ENCODE results near the gene RNF168.
"Not testable (repeated sequence)": the region's sequence is repeated elsewhere in the genome, so short reads cannot be mapped to it uniquely, and the experiment has no call there.

Gene RNF168

GRCh38 chr3:196503196-196504076 lies at the start of gene RNF168:
TSS of gene RNF168 (minus strand) at chr3:196503768. CDS start at chr3:196503173, 595 bp downstream.
- H3K27ac ChIP-seq, result peak within 1 kb of the TSS; percentile 85
- H3K4me3 ChIP-seq (ENCODE audit: low read depth, low read length), result peak within 1 kb of the TSS; percentile 81
- DNase-seq, result peak; percentile 93
- in situ Hi-C loops (cut with HindIII; ENCODE audit: low pct_ligation_motif_present, low sequenced_read_pairs), result no loop called here
- TF ChIP-seq, protein P1, sequence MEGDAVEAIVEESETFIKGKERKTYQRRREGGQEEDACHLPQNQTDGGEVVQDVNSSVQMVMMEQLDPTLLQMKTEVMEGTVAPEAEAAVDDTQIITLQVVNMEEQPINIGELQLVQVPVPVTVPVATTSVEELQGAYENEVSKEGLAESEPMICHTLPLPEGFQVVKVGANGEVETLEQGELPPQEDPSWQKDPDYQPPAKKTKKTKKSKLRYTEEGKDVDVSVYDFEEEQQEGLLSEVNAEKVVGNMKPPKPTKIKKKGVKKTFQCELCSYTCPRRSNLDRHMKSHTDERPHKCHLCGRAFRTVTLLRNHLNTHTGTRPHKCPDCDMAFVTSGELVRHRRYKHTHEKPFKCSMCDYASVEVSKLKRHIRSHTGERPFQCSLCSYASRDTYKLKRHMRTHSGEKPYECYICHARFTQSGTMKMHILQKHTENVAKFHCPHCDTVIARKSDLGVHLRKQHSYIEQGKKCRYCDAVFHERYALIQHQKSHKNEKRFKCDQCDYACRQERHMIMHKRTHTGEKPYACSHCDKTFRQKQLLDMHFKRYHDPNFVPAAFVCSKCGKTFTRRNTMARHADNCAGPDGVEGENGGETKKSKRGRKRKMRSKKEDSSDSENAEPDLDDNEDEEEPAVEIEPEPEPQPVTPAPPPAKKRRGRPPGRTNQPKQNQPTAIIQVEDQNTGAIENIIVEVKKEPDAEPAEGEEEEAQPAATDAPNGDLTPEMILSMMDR (IDR thresholded peaks at IDR 0.05; ENCODE audit: low read depth, low read length, missing control alignments), result no peak
- no peaks in the 10 kb centered on the region for H3K36me3 ChIP-seq (replicated peaks)
- H3K27me3 ChIP-seq (replicated peaks), result no peaks in the 10 kb centered on the region

DNA sequence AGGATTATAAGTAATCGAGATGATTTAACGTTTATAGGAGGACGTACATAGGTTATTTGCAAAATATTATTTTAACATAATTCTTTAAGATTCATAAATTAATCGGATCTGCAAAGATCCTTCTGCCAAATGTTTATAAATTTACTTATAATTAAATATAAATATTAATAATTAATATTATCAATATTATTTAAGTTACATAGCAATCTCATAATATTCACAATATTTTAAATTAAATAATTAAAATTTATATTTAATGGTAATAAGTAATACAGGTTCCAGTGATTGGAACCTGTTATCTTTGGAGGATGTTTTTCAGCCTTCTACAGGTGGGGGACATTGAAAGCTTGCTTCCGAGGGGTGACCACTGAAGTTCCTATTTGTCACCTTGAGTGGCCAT lies 48.7 kb upstream of the RNF168 start:
- DNase-seq, result no peak
- TF ChIP-seq, protein P1 (IDR thresholded peaks at IDR 0.05; ENCODE audit: low read depth, low read length, missing control alignments), result no peak
- Histone ChIP-seq H3K36me3 (replicated peaks) (peaks cover 2% of the 10 kb centered on the region), H3K4me3 (ENCODE audit: low read depth, low read length) (no peak overlapping the region), H3K27me3 (replicated peaks) (no peaks in the 10 kb centered on the region), H3K27ac (no peak overlapping the region)
- in situ Hi-C loops (cut with HindIII; ENCODE audit: low pct_ligation_motif_present, low sequenced_read_pairs), result no loop called here

GRCh38 chr3:196550172-196550571 lies 46.6 kb upstream of the RNF168 start:
- H3K27me3 ChIP-seq (replicated peaks); H3K4me3 ChIP-seq (ENCODE audit: low read depth, low read length); H3K27ac ChIP-seq; H3K36me3 ChIP-seq (replicated peaks); in situ Hi-C loops (cut with HindIII; ENCODE audit: low pct_ligation_motif_present, low sequenced_read_pairs); DNase-seq: not testable (repeated sequence)

GRCh38 chr3:196549312-196549711 lies 45.7 kb upstream of the RNF168 start:
- H3K36me3 ChIP-seq (replicated peaks); DNase-seq; H3K27ac ChIP-seq; H3K4me3 ChIP-seq (ENCODE audit: low read depth, low read length); H3K27me3 ChIP-seq (replicated peaks); in situ Hi-C loops (cut with HindIII; ENCODE audit: low pct_ligation_motif_present, low sequenced_read_pairs): not testable (repeated sequence)

- in situ Hi-C loops (cut with HindIII; ENCODE audit: low pct_ligation_motif_present, low sequenced_read_pairs), result no loop called here
These were observed 43.5 kb upstream of the RNF168 start for GRCh38 chr3:196547067-196547466.

DNA sequence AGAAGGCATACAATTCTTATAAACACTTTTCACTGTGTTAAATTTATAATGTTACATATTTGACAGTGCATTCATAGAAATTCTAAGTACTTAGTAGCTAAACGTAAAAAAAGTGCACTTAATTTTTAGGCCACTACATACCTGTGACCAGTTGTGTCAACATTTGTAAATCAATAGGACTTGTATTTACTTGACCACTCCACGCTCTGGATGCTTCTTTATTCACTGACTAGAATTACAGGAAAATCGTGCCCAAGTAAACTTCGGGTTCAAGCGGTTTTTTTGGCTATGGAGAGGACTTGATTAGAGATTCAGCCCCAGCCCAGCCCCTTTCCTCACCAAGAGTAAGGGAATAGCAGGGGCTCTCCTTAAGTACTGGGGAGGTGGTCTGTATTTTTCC lies 43.0 kb upstream of the RNF168 start:
- Histone ChIP-seq H3K27me3 (replicated peaks) (no peaks in the 10 kb centered on the region), H3K27ac (no peak overlapping the region), H3K36me3 (replicated peaks) (no peaks in the 10 kb centered on the region), H3K4me3 (ENCODE audit: low read depth, low read length) (no peak overlapping the region)
- in situ Hi-C loops (cut with HindIII; ENCODE audit: low pct_ligation_motif_present, low sequenced_read_pairs), result no loop called here
- DNase-seq, result no peak
- TF ChIP-seq, protein P1 (IDR thresholded peaks at IDR 0.05; ENCODE audit: low read depth, low read length, missing control alignments), result no peak

More at GRCh38 chr3:196547067-196547466, 43.5 kb upstream of the RNF168 start:
- no peak overlapping the region for H3K4me3 ChIP-seq (ENCODE audit: low read depth, low read length)
- H3K27me3 ChIP-seq (replicated peaks), result no peaks in the 10 kb centered on the region
- DNase-seq, result no peak
- TF ChIP-seq, protein P1 (IDR thresholded peaks at IDR 0.05; ENCODE audit: low read depth, low read length, missing control alignments), result no peak
- H3K27ac ChIP-seq, result no peak overlapping the region
- H3K36me3 ChIP-seq (replicated peaks), result no peaks in the 10 kb centered on the region
